K562 (cell line): ENCODE measurements around the gene ST6GALNAC5. TPM values are rescaled to one million over a fixed set of nuclear protein-coding genes. Genes with fewer than 3 reads are reported as not detected.

ENCODE experiments used
- ATAC-seq: fragments of 200-7000 bp; cut with Tn5 transposase; 3 replicates; pipeline ENCODE4 v1.9.1; 2020; ENCODE audit warnings: moderate library complexity
- BruUV-seq: library from RNA; stranded (reverse); fragments of 400-500 nt; replicated peaks from 2 replicates; lab custom pipeline; 2021; lab: Mats Ljungman, UMichigan
- CTCF ChIA-PET: fragments of 300-600 bp; formaldehyde crosslinking; extraction: SDS; loops from one replicate; lab custom pipeline; 2021; ENCODE audit warnings: low intra/inter-chr PET ratio; lab: Yijun Ruan, JAX
- POLR2A ChIA-PET: fragments of 300-600, 350-650 bp; sonication (Branson Sonifier 250); formaldehyde crosslinking; extraction: SDS; loops from one replicate; lab custom pipeline; 2021; ENCODE audit warnings: antibody characterized with exemption, inconsistent platforms; lab: Yijun Ruan, JAX
- DNase-seq, 4 experiments: peaks; one replicate each; pipeline versions ENCODE4 v3.0.0 to v3.0.0-alpha.2; 2011 to 2018; ENCODE audit warnings: low spot score in 3 of 4, mixed read lengths in 3 of 4; ENCODE audit errors: extremely low read depth in 1 of 4
- FAIRE-seq: peaks from 2 replicates; lab custom pipeline; 2011; peaks lifted over from hg19 to GRCh38; lab: Jason Lieb, UNC
- H2AFZ ChIP-seq: 2 replicates; pipeline ENCODE4 v1.6.0; 2011; ENCODE audit warnings: low read depth, low read length, control low read depth, inconsistent platforms
- H3K27ac ChIP-seq: fragments of 200-600 bp; 3 replicates; pipeline ENCODE4 v1.8.0; 2011; ENCODE audit warnings: low read depth, mild to moderate bottlenecking, control low read depth, inconsistent platforms, low read length, moderate library complexity, mixed read lengths; ENCODE audit errors: extremely low read depth
- H3K27me3 ChIP-seq, 2 experiments: fragments of 300-600 bp in 1 of 2; 2 replicates in 1 of 2; 3 replicates in 1 of 2; pipeline versions ENCODE4 v1.6.0 to v1.8.0; 2011; ENCODE audit warnings: inconsistent platforms in 2 of 2, low read length in 2 of 2, mild to moderate bottlenecking in 1 of 2, mixed read lengths in 1 of 2, moderate library complexity in 1 of 2; ENCODE audit not compliant: control insufficient read depth in 2 of 2, insufficient read depth in 2 of 2
- H3K36me3 ChIP-seq: fragments of 300-600 bp; 3 replicates; pipeline ENCODE4 v1.8.0; 2011; ENCODE audit warnings: mild to moderate bottlenecking, low read length, inconsistent platforms; ENCODE audit not compliant: control insufficient read depth, insufficient read depth
- H3K4me1 ChIP-seq, 2 experiments: fragments of 200-600 bp in 1 of 2; replicated peaks in 1 of 2; 2 replicates in 1 of 2; 3 replicates in 1 of 2; pipeline versions ENCODE4 v1.5.1 to v1.8.0; 2011; ENCODE audit warnings: inconsistent platforms in 2 of 2, low read length in 2 of 2, mild to moderate bottlenecking in 1 of 2, mixed read lengths in 1 of 2, moderate library complexity in 1 of 2; ENCODE audit not compliant: control insufficient read depth in 2 of 2, insufficient read depth in 2 of 2
- H3K4me2 ChIP-seq: 2 replicates; pipeline ENCODE4 v1.6.1; 2011; ENCODE audit warnings: low read length, control low read depth, inconsistent platforms, mixed read lengths; ENCODE audit not compliant: insufficient read depth
- H3K4me3 ChIP-seq: fragments of 200-600 bp; sonication (generic), shearing (Covaris generic); 2 replicates; pipeline ENCODE4 v1.5.1; 2016; ENCODE audit warnings: control low read depth, inconsistent platforms
- H3K79me2 ChIP-seq: fragments of 200-600 bp; 3 replicates; pipeline ENCODE4 v1.8.0; 2011; ENCODE audit warnings: low read length, inconsistent platforms; ENCODE audit not compliant: control insufficient read depth, insufficient read depth
- H3K9ac ChIP-seq, 2 experiments: 2 replicates each; pipeline versions ENCODE4 v1.6.0 to v1.6.1; 2011; ENCODE audit warnings: low read depth in 2 of 2, low read length in 2 of 2, control low read depth in 1 of 2, inconsistent platforms in 1 of 2, mild to moderate bottlenecking in 1 of 2, mixed read lengths in 1 of 2; ENCODE audit not compliant: insufficient read depth in 1 of 2
- H3K9me1 ChIP-seq: one replicate; pipeline ENCODE4 v1.6.0; 2011; ENCODE audit warnings: inconsistent platforms, mild to moderate bottlenecking, low read length, moderate library complexity; ENCODE audit not compliant: control insufficient read depth, insufficient read depth
- H3K9me3 ChIP-seq: replicated peaks from 2 replicates; pipeline ENCODE4 v1.5.1; 2011; ENCODE audit warnings: low read depth, low read length, inconsistent platforms; ENCODE audit not compliant: control insufficient read depth, insufficient read depth
- H4K20me1 ChIP-seq: replicated peaks from 2 replicates; pipeline ENCODE4 v1.6.1; 2011; ENCODE audit warnings: low read length, inconsistent platforms, mixed read lengths; ENCODE audit not compliant: control insufficient read depth, insufficient read depth
- FOXP4 ChIP-seq: sonication (generic); formaldehyde crosslinking; IDR thresholded peaks from 2 replicates; pipeline ENCODE4 v1.8.0; 2022; ENCODE audit warnings: mild to moderate bottlenecking, missing genetic modification reagents, borderline replicate concordance
- HDAC2 ChIP-seq: fragments of 450-650 bp; IDR thresholded peaks from 2 replicates; pipeline ENCODE4 v1.6.1; 2016; ENCODE audit warnings: mild to moderate bottlenecking
- JUNB ChIP-seq: fragments of 450-650 bp; formaldehyde crosslinking; conservative IDR thresholded peaks from 2 replicates; pipeline ENCODE4 v1.4.0; 2020; ENCODE audit warnings: mild to moderate bottlenecking
- MBD2 ChIP-seq: sonication (generic); IDR thresholded peaks from 2 replicates; pipeline ENCODE4 v1.6.1; 2016; ENCODE audit warnings: low read depth, borderline replicate concordance
- RNF2 ChIP-seq: sonication (generic); IDR thresholded peaks from 2 replicates; pipeline ENCODE4 v1.6.1; 2016
- TGIF2 ChIP-seq: sonication (generic); formaldehyde crosslinking; IDR thresholded peaks from 2 replicates; pipeline ENCODE4 v1.8.1; 2022; ENCODE audit warnings: mild to moderate bottlenecking, missing genetic modification reagents, moderate library complexity
- WGBS: fragments of 100-300 bp; shearing (Covaris generic); methylation state at CpG from one replicate; pipeline ENCODE4 v1.1.6; 2016; ENCODE audit warnings: low coverage, mixed read lengths; ENCODE audit not compliant: insufficient coverage; ENCODE audit errors: missing lambda C conversion rate; 5-methylcytosine and 5-hydroxymethylcytosine counted together
- in situ Hi-C: fragments of 300-500 bp; cut with MboI; formaldehyde crosslinking; loops from 4 replicates; pipeline ENCODE4 v1.15.0; 2018; ENCODE audit warnings: inconsistent platforms, mixed read lengths
- intact Hi-C: fragments of 100-400 bp; cut with micrococcal nuclease; formaldehyde crosslinking; loops from 2 replicates; pipeline ENCODE4 v1.14.2; 2022
- polyA plus RNA-seq, 8 experiments: library from polyadenylated mRNA; depleted of rRNA in 4 of 8; stranded (reverse) in 5 of 8; unstranded in 3 of 8; fragments of >200 nt; fragmentation: Nextera tagmentation in 2 of 8; fragmentation: Illumina TruSeq in 1 of 8; extraction: Ambion mirVana in 2 of 8; extraction: Trizol in 1 of 8; gene quantifications; 2 replicates each; pipeline versions ENCODE4 v1.2.1 to v1.2.3, GENCODE V29; 2011 to 2014; ENCODE audit warnings: inconsistent platforms in 1 of 8, missing spikeins in 1 of 8
- total RNA-seq, 7 experiments: library from RNA; depleted of rRNA in 6 of 7; stranded (reverse); fragments of >200 nt in 6 of 7; fragmentation: Illumina TruSeq in 2 of 7; extraction: Trizol in 2 of 7; gene quantifications; 2 replicates each; pipeline versions ENCODE4 v1.2.1 to v1.2.3, GENCODE V29; 2011 to 2021; ENCODE audit warnings: low replicate concordance in 1 of 7

ST6GALNAC5 gene
- total and polyA plus RNA-seq, 9 of the 15 experiments (the other 6 are each of a cell fraction or from before 2014, with no cell fraction given) = 0.04 to 0.14 TPM; not detected in 7

- FAIRE-seq = no peak
These were observed 82.2 kb downstream of the ST6GALNAC5 start for GRCh38 chr1:76949503-76949902.

More at GRCh38 chr1:76949503-76949902, 82.2 kb downstream of the ST6GALNAC5 start:
- Histone ChIP-seq H3K9me3 (no peaks in the 10 kb centered on the region), H3K27me3 (no peaks in the 10 kb centered on the region), H4K20me1 (no peaks in the 10 kb centered on the region), H3K9me1 (no peaks in the 10 kb centered on the region), H3K4me1 (no peaks in the 10 kb centered on the region), H2AFZ (no peak overlapping the region), H3K36me3 (no peaks in the 10 kb centered on the region), H3K27ac (no peak overlapping the region), H3K9ac (no peak overlapping the region), H3K4me3 (no peak overlapping the region), H3K79me2 (no peaks in the 10 kb centered on the region), H3K4me2 (no peak overlapping the region)
- ChIA-PET CTCF (no interaction called here), POLR2A (interaction anchor here (0.7 kb wide), 2 partner anchors 104 to 1302 kb away, joined by 3 read pairs; no protein-coding TSS in a partner anchor)
- 0% methylated on average over 3 of the region's 3 CpGs for WGBS
- in situ Hi-C loops = no loop called here
- DNase-seq = no peak
- intact Hi-C loops = no loop called here
- no peak for TF ChIP-seq FOXP4 (CRISPR knock-in tag)
- TF ChIP-seq RNF2 = no peak
- no peak for TF ChIP-seq MBD2
- no peak for TF ChIP-seq JUNB (CRISPR knock-in tag)
- TF ChIP-seq TGIF2 (CRISPR knock-in tag) = no peak
- no peak for TF ChIP-seq HDAC2
- ATAC-seq = no peak
- no TSS peak for BruUV-seq
